ENCODE results near the gene BAX. TPM values are rescaled to one million over a fixed set of nuclear protein-coding genes. Genes with fewer than 3 reads are reported as not detected.

Gene BAX
- total and polyA plus RNA-seq, 2 of the 13 experiments (the other 11 are each of a cell fraction or from before 2014, with no cell fraction given): 139 to 176 TPM

DNA sequence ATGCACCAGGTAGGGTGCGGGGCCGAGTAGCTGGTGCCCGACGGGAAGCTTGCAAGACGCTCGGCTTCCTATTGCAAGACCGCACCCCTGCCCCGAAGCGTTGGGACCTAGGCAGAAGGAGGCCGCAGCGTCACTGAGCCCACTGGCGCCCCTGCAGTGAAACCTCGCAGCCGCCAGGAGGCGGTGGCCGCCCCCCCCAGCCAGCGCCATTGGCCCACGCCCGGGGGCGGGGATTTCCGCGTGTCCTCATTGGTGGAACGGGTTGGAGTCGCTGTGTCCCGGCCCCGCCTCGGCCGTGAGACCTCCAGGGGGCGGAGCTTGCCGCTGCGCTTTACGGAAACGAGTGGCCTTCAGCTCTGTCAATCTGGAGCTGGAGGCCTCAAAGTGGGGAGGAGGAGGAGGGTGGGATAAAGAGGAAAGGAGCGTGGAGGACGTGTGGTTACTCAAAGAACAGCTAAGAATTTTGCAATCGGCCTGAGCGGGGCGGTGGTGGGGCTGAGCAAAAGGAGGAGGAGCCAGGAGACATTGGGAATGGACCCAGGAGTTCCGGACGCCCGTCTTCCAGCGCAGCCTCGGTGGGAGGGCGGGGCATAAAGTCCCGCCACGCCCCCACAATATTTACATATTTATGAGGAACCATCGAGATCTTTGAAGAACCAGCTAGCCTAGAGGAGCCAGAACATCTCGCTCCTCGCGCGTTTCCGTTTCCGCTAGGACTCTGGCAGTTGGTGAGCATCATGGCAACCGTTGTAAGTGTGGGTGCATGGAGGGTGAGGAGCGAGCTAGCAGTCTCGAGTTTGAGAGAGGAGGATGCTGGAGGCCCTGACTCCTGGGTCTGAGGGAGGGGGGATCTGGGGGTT is 38.7 kb downstream of the BAX start, which contains the start of the genes GYS1 and RUVBL2 (continued):
- TF ChIP-seq ZSCAN12 (CRISPR knock-in tag; IDR thresholded peaks at IDR 0.05) (no peak), ZNF670 (CRISPR knock-in tag; IDR thresholded peaks at IDR 0.05; ENCODE audit: borderline replicate concordance) (peak; percentile 92), RFX5 (IDR thresholded peaks at IDR 0.05; ENCODE audit: low read depth, low read length) (peak; percentile 62), CC2D1A (CRISPR knock-in tag; IDR thresholded peaks at IDR 0.05) (no peak), PPARG (CRISPR knock-in tag; conservative IDR thresholded peaks at IDR 0.05) (0 out of 2 replicates have a peak, but pooled peaks have one; percentile 27), ZNF329 (CRISPR knock-in tag; IDR thresholded peaks at IDR 0.05; ENCODE audit: low read depth) (peak; percentile 33; the same call in 1 of the 2 replicates), ZNF546 (CRISPR knock-in tag; conservative IDR thresholded peaks at IDR 0.05) (0 out of 2 replicates have a peak, but pooled peaks have one; percentile 45), CBX1 (IDR thresholded peaks at IDR 0.05; ENCODE audit: low read depth) (peak; percentile 81), AGO1 (IDR thresholded peaks at IDR 0.05; ENCODE audit: low read depth, low read length, poor library complexity, severe bottlenecking) (peak; percentile 76), ZNF263 (CRISPR knock-in tag; IDR thresholded peaks at IDR 0.05) (peak; percentile 67), NFYB (CRISPR knock-in tag; IDR thresholded peaks at IDR 0.05) (peak; percentile 95), ZC3H13 (CRISPR knock-in tag; IDR thresholded peaks at IDR 0.05) (peak; percentile 85), TOE1 (CRISPR knock-in tag; IDR thresholded peaks at IDR 0.05) (0 out of 2 replicates have a peak, but pooled peaks have one; percentile 37), MIER3 (CRISPR knock-in tag; IDR thresholded peaks at IDR 0.05; ENCODE audit: borderline replicate concordance) (peak; percentile 64; the same call in 1 of the 2 replicates), FOXK2 (IDR thresholded peaks at IDR 0.05) (peak; percentile 47; the same call in 1 of the 2 replicates), ZNF337 (CRISPR knock-in tag; IDR thresholded peaks at IDR 0.05; ENCODE audit: borderline replicate concordance, low read depth) (0 out of 2 replicates have a peak, but pooled peaks have one; percentile 54), NFYC (CRISPR knock-in tag; IDR thresholded peaks at IDR 0.05) (peak; percentile 97), MIXL1 (CRISPR knock-in tag; IDR thresholded peaks at IDR 0.05) (peak; percentile 9; the same call in 1 of the 2 replicates), SNAPC2 (CRISPR knock-in tag; IDR thresholded peaks at IDR 0.05) (peak; percentile 45; the same call in 1 of the 2 replicates), ZBTB38 (CRISPR knock-in tag; IDR thresholded peaks at IDR 0.05) (peak; percentile 66)
- TF ChIP-seq, protein P1, sequence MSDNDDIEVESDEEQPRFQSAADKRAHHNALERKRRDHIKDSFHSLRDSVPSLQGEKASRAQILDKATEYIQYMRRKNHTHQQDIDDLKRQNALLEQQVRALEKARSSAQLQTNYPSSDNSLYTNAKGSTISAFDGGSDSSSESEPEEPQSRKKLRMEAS (IDR thresholded peaks at IDR 0.05): peak; percentile 66
- TF ChIP-seq, protein P2, sequence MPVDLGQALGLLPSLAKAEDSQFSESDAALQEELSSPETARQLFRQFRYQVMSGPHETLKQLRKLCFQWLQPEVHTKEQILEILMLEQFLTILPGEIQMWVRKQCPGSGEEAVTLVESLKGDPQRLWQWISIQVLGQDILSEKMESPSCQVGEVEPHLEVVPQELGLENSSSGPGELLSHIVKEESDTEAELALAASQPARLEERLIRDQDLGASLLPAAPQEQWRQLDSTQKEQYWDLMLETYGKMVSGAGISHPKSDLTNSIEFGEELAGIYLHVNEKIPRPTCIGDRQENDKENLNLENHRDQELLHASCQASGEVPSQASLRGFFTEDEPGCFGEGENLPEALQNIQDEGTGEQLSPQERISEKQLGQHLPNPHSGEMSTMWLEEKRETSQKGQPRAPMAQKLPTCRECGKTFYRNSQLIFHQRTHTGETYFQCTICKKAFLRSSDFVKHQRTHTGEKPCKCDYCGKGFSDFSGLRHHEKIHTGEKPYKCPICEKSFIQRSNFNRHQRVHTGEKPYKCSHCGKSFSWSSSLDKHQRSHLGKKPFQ (CRISPR knock-in tag; IDR thresholded peaks at IDR 0.05; ENCODE audit: insufficient replicate concordance): peak; percentile 53
- TF ChIP-seq, protein P3, sequence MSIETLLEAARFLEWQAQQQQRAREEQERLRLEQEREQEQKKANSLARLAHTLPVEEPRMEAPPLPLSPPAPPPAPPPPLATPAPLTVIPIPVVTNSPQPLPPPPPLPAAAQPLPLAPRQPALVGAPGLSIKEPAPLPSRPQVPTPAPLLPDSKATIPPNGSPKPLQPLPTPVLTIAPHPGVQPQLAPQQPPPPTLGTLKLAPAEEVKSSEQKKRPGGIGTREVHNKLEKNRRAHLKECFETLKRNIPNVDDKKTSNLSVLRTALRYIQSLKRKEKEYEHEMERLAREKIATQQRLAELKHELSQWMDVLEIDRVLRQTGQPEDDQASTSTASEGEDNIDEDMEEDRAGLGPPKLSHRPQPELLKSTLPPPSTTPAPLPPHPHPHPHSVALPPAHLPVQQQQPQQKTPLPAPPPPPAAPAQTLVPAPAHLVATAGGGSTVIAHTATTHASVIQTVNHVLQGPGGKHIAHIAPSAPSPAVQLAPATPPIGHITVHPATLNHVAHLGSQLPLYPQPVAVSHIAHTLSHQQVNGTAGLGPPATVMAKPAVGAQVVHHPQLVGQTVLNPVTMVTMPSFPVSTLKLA (IDR thresholded peaks at IDR 0.05): peak; percentile 70
- TF ChIP-seq, protein P4, sequence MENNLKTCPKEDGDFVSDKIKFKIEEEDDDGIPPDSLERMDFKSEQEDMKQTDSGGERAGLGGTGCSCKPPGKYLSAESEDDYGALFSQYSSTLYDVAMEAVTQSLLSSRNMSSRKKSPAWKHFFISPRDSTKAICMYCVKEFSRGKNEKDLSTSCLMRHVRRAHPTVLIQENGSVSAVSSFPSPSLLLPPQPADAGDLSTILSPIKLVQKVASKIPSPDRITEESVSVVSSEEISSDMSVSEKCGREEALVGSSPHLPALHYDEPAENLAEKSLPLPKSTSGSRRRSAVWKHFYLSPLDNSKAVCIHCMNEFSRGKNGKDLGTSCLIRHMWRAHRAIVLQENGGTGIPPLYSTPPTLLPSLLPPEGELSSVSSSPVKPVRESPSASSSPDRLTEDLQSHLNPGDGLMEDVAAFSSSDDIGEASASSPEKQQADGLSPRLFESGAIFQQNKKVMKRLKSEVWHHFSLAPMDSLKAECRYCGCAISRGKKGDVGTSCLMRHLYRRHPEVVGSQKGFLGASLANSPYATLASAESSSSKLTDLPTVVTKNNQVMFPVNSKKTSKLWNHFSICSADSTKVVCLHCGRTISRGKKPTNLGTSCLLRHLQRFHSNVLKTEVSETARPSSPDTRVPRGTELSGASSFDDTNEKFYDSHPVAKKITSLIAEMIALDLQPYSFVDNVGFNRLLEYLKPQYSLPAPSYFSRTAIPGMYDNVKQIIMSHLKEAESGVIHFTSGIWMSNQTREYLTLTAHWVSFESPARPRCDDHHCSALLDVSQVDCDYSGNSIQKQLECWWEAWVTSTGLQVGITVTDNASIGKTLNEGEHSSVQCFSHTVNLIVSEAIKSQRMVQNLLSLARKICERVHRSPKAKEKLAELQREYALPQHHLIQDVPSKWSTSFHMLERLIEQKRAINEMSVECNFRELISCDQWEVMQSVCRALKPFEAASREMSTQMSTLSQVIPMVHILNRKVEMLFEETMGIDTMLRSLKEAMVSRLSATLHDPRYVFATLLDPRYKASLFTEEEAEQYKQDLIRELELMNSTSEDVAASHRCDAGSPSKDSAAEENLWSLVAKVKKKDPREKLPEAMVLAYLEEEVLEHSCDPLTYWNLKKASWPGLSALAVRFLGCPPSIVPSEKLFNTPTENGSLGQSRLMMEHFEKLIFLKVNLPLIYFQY (CRISPR knock-in tag; IDR thresholded peaks at IDR 0.05; ENCODE audit: borderline replicate concordance): peak; percentile 72; the same call in 1 of the 2 replicates
